ENCODE data around the gene RASAL1. TPM values are rescaled to one million over a fixed set of nuclear protein-coding genes. Genes with fewer than 3 reads are reported as not detected.

The RASAL1 gene
- total RNA-seq, 1 donor from 2014 or later = 11.0 TPM

DNA sequence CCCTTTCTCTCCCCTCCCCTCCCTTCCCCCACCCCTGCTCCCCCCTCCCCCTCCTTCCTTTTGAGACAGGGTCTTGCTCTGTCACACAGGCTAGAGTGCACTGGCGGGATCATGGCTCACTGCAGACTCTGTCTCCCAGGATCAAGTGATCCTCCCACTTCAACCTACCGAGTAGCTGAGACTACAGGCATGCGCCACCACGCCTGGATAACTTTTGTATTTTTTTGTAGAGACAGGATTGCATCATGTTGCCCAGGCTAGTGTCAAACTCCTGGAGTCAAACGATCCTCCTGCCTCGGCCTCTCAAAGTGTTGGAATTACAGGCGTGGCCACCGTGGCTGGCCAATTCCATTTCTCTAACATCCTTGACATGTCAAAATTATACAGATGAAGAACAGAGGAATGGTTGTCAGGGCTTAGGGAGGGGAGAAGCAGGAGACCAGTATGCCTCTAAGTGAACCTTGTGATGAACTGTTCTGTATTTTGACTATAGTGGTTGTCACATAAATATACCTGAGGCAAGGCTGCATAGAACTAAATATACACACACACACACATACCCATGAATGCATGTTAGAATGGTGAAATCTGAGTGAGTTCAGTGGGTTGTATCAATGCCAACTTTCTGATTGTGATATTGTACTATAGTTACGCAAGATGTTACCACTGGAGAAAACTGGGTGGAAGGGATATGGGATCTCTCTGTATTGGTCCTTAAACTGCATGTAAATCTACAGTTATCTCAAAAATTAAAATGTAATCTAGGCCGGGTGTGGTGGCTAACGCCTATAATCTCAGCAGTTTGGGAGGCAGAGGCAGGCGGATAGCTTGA is 10.4 kb upstream of the RASAL1 start:
- no peaks in the 10 kb centered on the region for H3K36me3 ChIP-seq
- H3K4me3 ChIP-seq = no peak overlapping the region
- TF ChIP-seq, protein P1, sequence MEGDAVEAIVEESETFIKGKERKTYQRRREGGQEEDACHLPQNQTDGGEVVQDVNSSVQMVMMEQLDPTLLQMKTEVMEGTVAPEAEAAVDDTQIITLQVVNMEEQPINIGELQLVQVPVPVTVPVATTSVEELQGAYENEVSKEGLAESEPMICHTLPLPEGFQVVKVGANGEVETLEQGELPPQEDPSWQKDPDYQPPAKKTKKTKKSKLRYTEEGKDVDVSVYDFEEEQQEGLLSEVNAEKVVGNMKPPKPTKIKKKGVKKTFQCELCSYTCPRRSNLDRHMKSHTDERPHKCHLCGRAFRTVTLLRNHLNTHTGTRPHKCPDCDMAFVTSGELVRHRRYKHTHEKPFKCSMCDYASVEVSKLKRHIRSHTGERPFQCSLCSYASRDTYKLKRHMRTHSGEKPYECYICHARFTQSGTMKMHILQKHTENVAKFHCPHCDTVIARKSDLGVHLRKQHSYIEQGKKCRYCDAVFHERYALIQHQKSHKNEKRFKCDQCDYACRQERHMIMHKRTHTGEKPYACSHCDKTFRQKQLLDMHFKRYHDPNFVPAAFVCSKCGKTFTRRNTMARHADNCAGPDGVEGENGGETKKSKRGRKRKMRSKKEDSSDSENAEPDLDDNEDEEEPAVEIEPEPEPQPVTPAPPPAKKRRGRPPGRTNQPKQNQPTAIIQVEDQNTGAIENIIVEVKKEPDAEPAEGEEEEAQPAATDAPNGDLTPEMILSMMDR (IDR thresholded peaks at IDR 0.05) = no peak
- TF ChIP-seq POLR2AphosphoS5 (IDR thresholded peaks at IDR 0.05; ENCODE audit: insufficient read depth in 1 of 2, low read depth in 1 of 2) (no peak), POLR2A (IDR thresholded peaks at IDR 0.05) (no peak)
- DNase-seq (ENCODE audit: extremely low spot score in 2 of 2) = no peak
- H3K27ac ChIP-seq = no peak overlapping the region
- no peaks in the 10 kb centered on the region for H3K27me3 ChIP-seq
- intact Hi-C loops (cut with DNase I) = no loop called here
- H3K4me1 ChIP-seq = peaks cover 9% of the 10 kb centered on the region
- H3K9me3 ChIP-seq = peaks cover 3% of the 10 kb centered on the region

DNA sequence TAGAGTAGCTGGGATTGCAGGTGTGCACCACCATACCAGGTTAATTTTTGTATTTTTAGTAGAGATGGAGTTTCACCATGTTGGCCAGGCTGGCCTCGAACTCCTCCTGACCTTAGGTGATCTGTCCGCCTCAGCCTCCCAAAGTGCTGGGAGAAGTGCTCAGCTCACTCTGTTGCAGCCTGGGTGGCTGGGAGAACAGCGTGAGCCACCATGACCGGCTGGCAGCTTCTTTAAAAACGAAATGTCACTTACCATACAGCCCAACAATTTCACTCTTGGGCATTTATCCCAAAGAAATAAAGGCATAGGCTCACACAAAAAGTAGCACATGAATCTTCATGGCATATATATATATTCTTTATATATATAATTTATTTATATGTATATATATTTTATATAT is 9.2 kb upstream of the RASAL1 start:
- no peaks in the 10 kb centered on the region for H3K27me3 ChIP-seq
- DNase-seq (ENCODE audit: extremely low spot score in 2 of 2) = no peak
- H3K9me3 ChIP-seq = peaks cover 3% of the 10 kb centered on the region
- H3K4me1 ChIP-seq = peaks cover 6% of the 10 kb centered on the region
- TF ChIP-seq POLR2AphosphoS5 (IDR thresholded peaks at IDR 0.05; ENCODE audit: insufficient read depth in 1 of 2, low read depth in 1 of 2) (no peak), POLR2A (IDR thresholded peaks at IDR 0.05) (no peak)
- TF ChIP-seq, protein P1 (IDR thresholded peaks at IDR 0.05) = no peak
- H3K27ac ChIP-seq = no peak overlapping the region
- no peaks in the 10 kb centered on the region for H3K36me3 ChIP-seq
- H3K4me3 ChIP-seq = no peak overlapping the region
- intact Hi-C loops (cut with DNase I) = no loop called here

DNA sequence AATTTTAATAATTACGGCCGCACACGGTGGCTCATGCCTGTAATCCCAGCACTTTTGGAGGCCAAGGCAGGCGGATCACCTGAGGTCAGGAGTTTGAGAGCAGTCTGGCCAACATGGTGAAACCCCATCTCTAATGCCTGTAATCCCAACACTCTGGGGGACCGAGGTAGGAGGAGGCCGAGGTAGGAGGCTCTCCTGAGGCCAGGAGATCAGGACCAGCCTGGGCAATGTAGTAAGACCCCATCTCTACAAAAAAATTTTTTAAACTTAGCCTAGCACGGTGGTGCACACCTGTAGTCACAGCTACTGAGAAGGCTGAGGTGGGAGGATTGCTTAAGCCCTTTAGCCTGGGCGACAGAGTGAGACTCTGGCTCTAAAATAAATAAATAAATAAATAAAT is 8.4 kb upstream of the RASAL1 start:
- Histone ChIP-seq H3K9me3 (peaks cover 3% of the 10 kb centered on the region), H3K36me3 (no peaks in the 10 kb centered on the region), H3K27me3 (no peaks in the 10 kb centered on the region), H3K4me3 (no peak overlapping the region), H3K4me1 (no peaks in the 10 kb centered on the region), H3K27ac (no peak overlapping the region)
- TF ChIP-seq POLR2A (IDR thresholded peaks at IDR 0.05) = no peak
- no peak for TF ChIP-seq POLR2AphosphoS5 (IDR thresholded peaks at IDR 0.05; ENCODE audit: insufficient read depth in 1 of 2, low read depth in 1 of 2)
- TF ChIP-seq, protein P1 (IDR thresholded peaks at IDR 0.05) = no peak
- intact Hi-C loops (cut with DNase I) = no loop called here
- no peak for DNase-seq (ENCODE audit: extremely low spot score in 2 of 2)

DNA sequence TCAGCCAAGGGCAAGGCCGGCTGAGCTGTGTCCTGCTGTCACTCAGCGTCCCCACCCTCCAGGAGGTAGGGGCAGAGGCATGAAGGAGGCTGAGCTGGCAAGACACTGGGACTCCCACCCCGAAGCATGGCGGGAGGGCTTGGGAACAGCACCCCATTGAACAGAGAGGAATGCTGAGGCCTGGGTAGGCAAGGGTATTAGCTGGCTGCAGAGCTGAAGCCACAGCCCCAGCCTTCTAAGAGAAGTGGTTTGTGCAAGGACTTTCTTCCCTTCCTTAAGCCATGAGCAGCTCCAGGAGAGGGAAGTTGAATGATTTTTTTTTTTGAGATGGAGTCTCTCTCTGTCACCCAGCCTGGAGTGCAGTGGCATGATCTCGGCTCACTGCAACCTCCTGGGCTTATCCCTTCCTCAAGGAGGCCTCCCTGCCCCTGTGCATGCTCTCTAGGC is 7.3 kb upstream of the RASAL1 start:
- no peak for DNase-seq (ENCODE audit: extremely low spot score in 2 of 2)
- intact Hi-C loops (cut with DNase I) = no loop called here
- TF ChIP-seq POLR2A (IDR thresholded peaks at IDR 0.05) = no peak
- TF ChIP-seq POLR2AphosphoS5 (IDR thresholded peaks at IDR 0.05; ENCODE audit: insufficient read depth in 1 of 2, low read depth in 1 of 2) = no peak
- TF ChIP-seq, protein P1 (IDR thresholded peaks at IDR 0.05) = no peak
- H3K4me3 ChIP-seq = no peak overlapping the region
- H3K4me1 ChIP-seq = no peaks in the 10 kb centered on the region
- H3K27ac ChIP-seq = no peak overlapping the region
- H3K27me3 ChIP-seq = no peaks in the 10 kb centered on the region
- H3K9me3 ChIP-seq = peaks cover 3% of the 10 kb centered on the region
- H3K36me3 ChIP-seq = no peaks in the 10 kb centered on the region
